22Rv1 (cell line): Measurements from ENCODE around the gene COL4A3.

Experiments used
- CTCF ChIP-seq: fragments of 450-650 bp; IDR thresholded peaks from 2 replicates; pipeline ENCODE4 v1.5.1; 2017; ENCODE audit warnings: mild to moderate bottlenecking
- ZFX ChIP-seq: fragments of 450-650 bp; IDR thresholded peaks from 2 replicates; pipeline ENCODE4 v1.6.1; 2017; ENCODE audit warnings: antibody characterized with exemption, borderline replicate concordance

- TF ChIP-seq CTCF (no peak), ZFX (no peak)
Measured at GRCh38 chr2:227285741-227286236, 121.4 kb downstream of the COL4A3 start.
